Measurements from ENCODE around the gene TSSC4. TPM values are rescaled to one million over a fixed set of nuclear protein-coding genes. Genes with fewer than 3 reads are reported as not detected.

Gene TSSC4
- total and polyA plus RNA-seq, 2 of the 13 experiments (the other 11 are each of a cell fraction or from before 2014, with no cell fraction given), result 16.2 to 58.6 TPM

GRCh38 chr11:2401436-2401984, 960 bp downstream of the TSSC4 start:
- intact Hi-C loops (cut with micrococcal nuclease; ENCODE audit: unreplicated experiment) (loop anchor here (5.0 kb wide), 1 partner anchor 189 kb away; no protein-coding TSS in a partner anchor), in situ Hi-C loops (cut with HindIII; ENCODE audit: extremely low pct_ligation_motif_present, low pct_unique_long_range_greater_than_20kb) (no loop called here)
- Histone ChIP-seq H4K20me1 (ENCODE audit: insufficient read depth, low read length) (no peaks in the 10 kb centered on the region), H3K4me3 (replicated peaks in 1 of 3; ENCODE audit: insufficient read depth in 1 of 3, low read depth in 2 of 3, low read length in 3 of 3) (peak overlapping the region; percentile 80 to 99 (median 96)), H3K4me1 (ENCODE audit: insufficient read depth, low read length) (peaks cover 24% of the 10 kb centered on the region), H3K79me2 (ENCODE audit: insufficient read depth, low read length) (peaks cover 14% of the 10 kb centered on the region), H3K27me3 (ENCODE audit: control insufficient read depth in 1 of 2, insufficient read depth in 2 of 2, low read length in 2 of 2) (no peaks in the 10 kb centered on the region; a peak in 1 of 5 replicates), H3K9me3 (ENCODE audit: low read length) (no peaks in the 10 kb centered on the region), H2AFZ (ENCODE audit: low read length) (no peak overlapping the region), H3K9ac (ENCODE audit: insufficient read depth, low read depth, low read length) (peak overlapping the region; percentile 99), H3K4me2 (ENCODE audit: low read depth, low read length) (peak overlapping the region; percentile 88), H3K36me3 (replicated peaks in 1 of 2; ENCODE audit: control insufficient read depth in 1 of 2, insufficient read depth in 2 of 2, low read length in 2 of 2) (peaks cover 6 to 7% of the 10 kb centered on the region in 2 experiments; a peak in 2 of 5 replicates), H3K27ac (ENCODE audit: extremely low read length, insufficient read depth, low read length) (peak overlapping the region; percentile 78)
- WGBS (ENCODE audit: low lambda C conversion rate), result 0% methylated on average over 5 of the region's 12 CpGs
- no peak for FAIRE-seq
- no TSS peak for BruUV-seq (replicated peaks)
- ChIA-PET CTCF (ENCODE audit: low intra/inter-chr PET ratio, low total read pairs) (interaction anchor here (3.9 kb wide), 1 partner anchor 19 kb away, joined by 55 read pairs; no protein-coding TSS in a partner anchor), POLR2A (interaction anchor here (0.9 to 3.4 kb wide), 6 partner anchors 10 to 502 kb away, joined by 3 to 49 read pairs (median 6); partner anchors contain the start of gene KCNQ1OT1)
- peak; percentile 25 for DNase-seq (ENCODE audit: low spot score)
- no peak for ATAC-seq
- TF ChIP-seq CTCF (CRISPR knock-in tag; IDR thresholded peaks at IDR 0.05), result peak; percentile 67
- peak; percentile 37; the same call in 1 of the 2 replicates for TF ChIP-seq STAG1 (CRISPR knock-in tag; IDR thresholded peaks at IDR 0.05)
- no peak for TF ChIP-seq SIN3B (IDR thresholded peaks at IDR 0.05; ENCODE audit: low read length)
- 0 out of 2 replicates have a peak, but pooled peaks have one; percentile 10 for TF ChIP-seq E2F1 (CRISPR knock-in tag; IDR thresholded peaks at IDR 0.05)
- peak; percentile 29; the same call in 1 of the 2 replicates for TF ChIP-seq TFAP4 (IDR thresholded peaks at IDR 0.05; ENCODE audit: borderline replicate concordance, low read depth)
- TF ChIP-seq PATZ1 (CRISPR knock-in tag; IDR thresholded peaks at IDR 0.05), result 0 out of 2 replicates have a peak, but pooled peaks have one; percentile 10
- TF ChIP-seq ETV5 (CRISPR knock-in tag; IDR thresholded peaks at IDR 0.05; ENCODE audit: borderline replicate concordance), result no peak
- TF ChIP-seq MNT (IDR thresholded peaks at IDR 0.05), result no peak
- TF ChIP-seq EZH2 (conservative IDR thresholded peaks at IDR 0.05; ENCODE audit: low read depth, low read length), result no peak
- no peak for TF ChIP-seq SP5 (CRISPR knock-in tag; IDR thresholded peaks at IDR 0.05; ENCODE audit: borderline replicate concordance, low read depth)
- 0 out of 2 replicates have a peak, but pooled peaks have one; percentile 14 for TF ChIP-seq ZNF253 (CRISPR knock-in tag; IDR thresholded peaks at IDR 0.05; ENCODE audit: borderline replicate concordance)
- TF ChIP-seq RAD21 (CRISPR knock-in tag; IDR thresholded peaks at IDR 0.05), result 0 out of 2 replicates have a peak, but pooled peaks have one; percentile 20

Data from HepG2 (cell line).